ENCODE measurements around the gene BCDIN3D.

GRCh38 chr12:49889361-49890095 is 46.6 kb upstream of the BCDIN3D start:
- TF ChIP-seq, protein P1, sequence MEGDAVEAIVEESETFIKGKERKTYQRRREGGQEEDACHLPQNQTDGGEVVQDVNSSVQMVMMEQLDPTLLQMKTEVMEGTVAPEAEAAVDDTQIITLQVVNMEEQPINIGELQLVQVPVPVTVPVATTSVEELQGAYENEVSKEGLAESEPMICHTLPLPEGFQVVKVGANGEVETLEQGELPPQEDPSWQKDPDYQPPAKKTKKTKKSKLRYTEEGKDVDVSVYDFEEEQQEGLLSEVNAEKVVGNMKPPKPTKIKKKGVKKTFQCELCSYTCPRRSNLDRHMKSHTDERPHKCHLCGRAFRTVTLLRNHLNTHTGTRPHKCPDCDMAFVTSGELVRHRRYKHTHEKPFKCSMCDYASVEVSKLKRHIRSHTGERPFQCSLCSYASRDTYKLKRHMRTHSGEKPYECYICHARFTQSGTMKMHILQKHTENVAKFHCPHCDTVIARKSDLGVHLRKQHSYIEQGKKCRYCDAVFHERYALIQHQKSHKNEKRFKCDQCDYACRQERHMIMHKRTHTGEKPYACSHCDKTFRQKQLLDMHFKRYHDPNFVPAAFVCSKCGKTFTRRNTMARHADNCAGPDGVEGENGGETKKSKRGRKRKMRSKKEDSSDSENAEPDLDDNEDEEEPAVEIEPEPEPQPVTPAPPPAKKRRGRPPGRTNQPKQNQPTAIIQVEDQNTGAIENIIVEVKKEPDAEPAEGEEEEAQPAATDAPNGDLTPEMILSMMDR (IDR thresholded peaks at IDR 0.05) = no peak
- TF ChIP-seq POLR2A (IDR thresholded peaks at IDR 0.05) (no peak), EP300 (IDR thresholded peaks at IDR 0.05) (no peak)
